ENCODE measurements around the gene RAB40C. TPM values are rescaled to one million over a fixed set of nuclear protein-coding genes. Genes with fewer than 3 reads are reported as not detected.

RAB40C gene
- total RNA-seq, 2 donors from 2014 or later: 15.0 to 15.3 TPM

- DNase-seq: no peak
- ATAC-seq (replicated peaks in 1 of 2): no peak
- peaks cover 5% of the 10 kb centered on the region for H3K4me1 Mint-ChIP-seq (ENCODE audit: low read depth)
- H3K9me3 Mint-ChIP-seq: no peaks in the 10 kb centered on the region
- no peak overlapping the region for H3K4me3 Mint-ChIP-seq
- H3K27me3 Mint-ChIP-seq (ENCODE audit: low read depth): no peaks in the 10 kb centered on the region
- H3K27ac Mint-ChIP-seq: no peak overlapping the region
- no peaks in the 10 kb centered on the region for H3K36me3 Mint-ChIP-seq (ENCODE audit: insufficient read depth in 2 of 2)
These were observed 69.8 kb downstream of the RAB40C start for GRCh38 chr16:659618-660017.

GRCh38 chr16:660132-660458, 70.2 kb downstream of the RAB40C start:
- DNase-seq (no peak), ATAC-seq (replicated peaks in 1 of 2) (peak in 1 of 2 donors; percentile 8)
- Mint-ChIP-seq H3K27ac (no peak overlapping the region), H3K27me3 (ENCODE audit: low read depth) (no peaks in the 10 kb centered on the region), H3K4me1 (ENCODE audit: low read depth) (peaks cover 5% of the 10 kb centered on the region), H3K9me3 (no peaks in the 10 kb centered on the region), H3K36me3 (ENCODE audit: insufficient read depth in 2 of 2) (no peaks in the 10 kb centered on the region), H3K4me3 (no peak overlapping the region)

GRCh38 chr16:660459-661183, 70.8 kb downstream of the RAB40C start:
- H3K9me3 Mint-ChIP-seq: no peaks in the 10 kb centered on the region
- H3K4me3 Mint-ChIP-seq: no peak overlapping the region
- H3K4me1 Mint-ChIP-seq (ENCODE audit: low read depth): peaks cover 5% of the 10 kb centered on the region
- H3K27me3 Mint-ChIP-seq (ENCODE audit: low read depth): no peaks in the 10 kb centered on the region
- DNase-seq (peak; percentile 75 to 82), ATAC-seq (replicated peaks in 1 of 2) (peak; percentile 78 to 83)
- no peak overlapping the region for H3K27ac Mint-ChIP-seq
- no peaks in the 10 kb centered on the region for H3K36me3 Mint-ChIP-seq (ENCODE audit: insufficient read depth in 2 of 2)

GRCh38 chr16:661184-661821, 71.4 kb downstream of the RAB40C start:
- Mint-ChIP-seq H3K4me1 (ENCODE audit: low read depth) (peaks cover 5% of the 10 kb centered on the region), H3K4me3 (no peak overlapping the region), H3K9me3 (no peaks in the 10 kb centered on the region), H3K27me3 (ENCODE audit: low read depth) (no peaks in the 10 kb centered on the region), H3K27ac (no peak overlapping the region), H3K36me3 (ENCODE audit: insufficient read depth in 2 of 2) (no peaks in the 10 kb centered on the region)
- ATAC-seq (replicated peaks in 1 of 2) (peak in 1 of 2 donors; percentile 7), DNase-seq (no peak)

- ATAC-seq (replicated peaks in 1 of 2): no peak
- Mint-ChIP-seq H3K9me3 (no peaks in the 10 kb centered on the region), H3K36me3 (ENCODE audit: insufficient read depth in 2 of 2) (no peaks in the 10 kb centered on the region), H3K27me3 (ENCODE audit: low read depth) (no peaks in the 10 kb centered on the region), H3K4me3 (no peak overlapping the region), H3K4me1 (ENCODE audit: low read depth) (peaks cover 5% of the 10 kb centered on the region), H3K27ac (no peak overlapping the region)
- DNase-seq: no peak
These were observed 72.2 kb downstream of the RAB40C start for GRCh38 chr16:662095-662494.

GRCh38 chr16:662597-662996, 72.7 kb downstream of the RAB40C start:
- H3K9me3 Mint-ChIP-seq: no peaks in the 10 kb centered on the region
- peaks cover 7% of the 10 kb centered on the region for H3K4me1 Mint-ChIP-seq (ENCODE audit: low read depth)
- no peak for ATAC-seq (replicated peaks in 1 of 2)

GRCh38 chr16:666572-666971, 76.7 kb downstream of the RAB40C start:
- Mint-ChIP-seq H3K9me3 (no peaks in the 10 kb centered on the region), H3K27me3 (ENCODE audit: low read depth) (no peaks in the 10 kb centered on the region), H3K36me3 (ENCODE audit: insufficient read depth in 2 of 2) (peaks cover 0 to 2% of the 10 kb centered on the region in 2 donors), H3K4me1 (ENCODE audit: low read depth) (peaks cover 9% of the 10 kb centered on the region), H3K4me3 (no peak overlapping the region), H3K27ac (no peak overlapping the region)
- DNase-seq (no peak), ATAC-seq (replicated peaks in 1 of 2) (no peak)

More at GRCh38 chr16:662597-662996, 72.7 kb downstream of the RAB40C start:
- no peak overlapping the region for H3K27ac Mint-ChIP-seq
- no peak for DNase-seq
- H3K36me3 Mint-ChIP-seq (ENCODE audit: insufficient read depth in 2 of 2): no peaks in the 10 kb centered on the region
- no peaks in the 10 kb centered on the region for H3K27me3 Mint-ChIP-seq (ENCODE audit: low read depth)
- no peak overlapping the region for H3K4me3 Mint-ChIP-seq

GRCh38 chr16:667113-667779, 77.4 kb downstream of the RAB40C start:
- Mint-ChIP-seq H3K9me3 (no peaks in the 10 kb centered on the region), H3K27ac (peak overlapping the region; percentile 85), H3K4me1 (ENCODE audit: low read depth) (peaks cover 9% of the 10 kb centered on the region), H3K4me3 (peak overlapping the region; percentile 79 to 85), H3K36me3 (ENCODE audit: insufficient read depth in 2 of 2) (peaks cover 0 to 2% of the 10 kb centered on the region in 2 donors), H3K27me3 (ENCODE audit: low read depth) (no peaks in the 10 kb centered on the region)
- DNase-seq (no peak), ATAC-seq (replicated peaks in 1 of 2) (no peak)

- Mint-ChIP-seq H3K4me1 (ENCODE audit: low read depth) (peaks cover 9% of the 10 kb centered on the region), H3K4me3 (peak within 1 kb of the TSS; percentile 85 to 88), H3K9me3 (no peaks in the 10 kb centered on the region), H3K27me3 (ENCODE audit: low read depth) (no peaks in the 10 kb centered on the region), H3K27ac (peak within 1 kb of the TSS; percentile 85), H3K36me3 (ENCODE audit: insufficient read depth in 2 of 2) (peaks cover 0 to 2% of the 10 kb centered on the region in 2 donors)
- DNase-seq (peak; percentile 96 to 98), ATAC-seq (replicated peaks in 1 of 2) (peak; percentile 95 to 97)
These were observed 78.1 kb downstream of the RAB40C start, which contains the start of gene RHOT2 for GRCh38 chr16:667780-668518. Gene RHOT2 (plus strand): TSS chr16:668132. CDS start chr16:668200, 68 bp downstream.

- no peaks in the 10 kb centered on the region for H3K27me3 Mint-ChIP-seq (ENCODE audit: low read depth)
- peak overlapping the region; percentile 46 for H3K27ac Mint-ChIP-seq
- DNase-seq: no peak
- H3K4me1 Mint-ChIP-seq (ENCODE audit: low read depth): peaks cover 9% of the 10 kb centered on the region
- H3K9me3 Mint-ChIP-seq: no peaks in the 10 kb centered on the region
- peaks cover 0 to 2% of the 10 kb centered on the region in 2 donors for H3K36me3 Mint-ChIP-seq (ENCODE audit: insufficient read depth in 2 of 2)
- peak in 1 of 2 donors; percentile 11 for ATAC-seq (replicated peaks in 1 of 2)
- H3K4me3 Mint-ChIP-seq: peak overlapping the region; percentile 85 to 88
These were observed 78.8 kb downstream of the RAB40C start for GRCh38 chr16:668519-669171.

- H3K27ac Mint-ChIP-seq: no peak overlapping the region
- peak overlapping the region; percentile 46 to 85 for H3K4me3 Mint-ChIP-seq
- no peak for DNase-seq
- peaks cover 9% of the 10 kb centered on the region for H3K4me1 Mint-ChIP-seq (ENCODE audit: low read depth)
- no peaks in the 10 kb centered on the region for H3K27me3 Mint-ChIP-seq (ENCODE audit: low read depth)
- no peaks in the 10 kb centered on the region for H3K9me3 Mint-ChIP-seq
- H3K36me3 Mint-ChIP-seq (ENCODE audit: insufficient read depth in 2 of 2): peaks cover 0 to 2% of the 10 kb centered on the region in 2 donors
- ATAC-seq (replicated peaks in 1 of 2): no peak
These were observed 79.8 kb downstream of the RAB40C start for GRCh38 chr16:669666-670065.

- ATAC-seq (replicated peaks in 1 of 2): no peak
- Mint-ChIP-seq H3K4me3 (peak overlapping the region; percentile 46 to 52), H3K36me3 (ENCODE audit: insufficient read depth in 2 of 2) (peaks cover 0 to 2% of the 10 kb centered on the region in 2 donors), H3K27me3 (ENCODE audit: low read depth) (no peaks in the 10 kb centered on the region), H3K9me3 (no peaks in the 10 kb centered on the region), H3K4me1 (ENCODE audit: low read depth) (peaks cover 9% of the 10 kb centered on the region), H3K27ac (no peak overlapping the region)
- no peak for DNase-seq
These were observed 80.9 kb downstream of the RAB40C start for GRCh38 chr16:670485-671352.

Data from activated T-cell treated with anti-CD3 and anti-CD28 coated beads, Interleukin-2, amount 50 U/mL, for 72 hours (primary cell).